Suprapubic skin (tissue), 3 donors: ENCODE data around the gene TMEM150C.

Source experiments
- CTCF ChIP-seq, 2 donors: fragments of 200-600 bp in 1 of 2; fragments of 450-650 bp in 1 of 2; sonication (generic) in 1 of 2; IDR thresholded peaks; one replicate each; pipeline ENCODE4 v1.5.1; 2016 to 2019; ENCODE audit warnings: antibody characterized with exemption in 2 of 2, mild to moderate bottlenecking in 1 of 2, moderate library complexity in 1 of 2
- POLR2AphosphoS5 ChIP-seq, 3 donors: sonication (generic); formaldehyde crosslinking; IDR thresholded peaks; one replicate each; pipeline ENCODE4 v1.6.1; 2017; ENCODE audit warnings: antibody characterized with exemption in 3 of 3

GRCh38 chr4:82562564-82562854 lies 721 bp upstream of the TMEM150C start:
- TF ChIP-seq CTCF (IDR thresholded peaks at IDR 0.05), result no peak
- no peak for TF ChIP-seq POLR2AphosphoS5 (IDR thresholded peaks at IDR 0.05)
